Hematopoietic multipotent progenitor cell treated with erythropoietin and hydrocortisone succinate and interleukin-3 and kit ligand, for 17 days (in vitro differentiated cells): ENCODE measurements around the gene ZPLD1.

Source experiments
- DNase-seq: peaks from one replicate; pipeline ENCODE4 v3.0.0-alpha.2; 2015; ENCODE audit warnings: low spot score

Gene ZPLD1

GRCh38 chr3:102466001-102466400 is 31.2 kb downstream of the ZPLD1 start:
- DNase-seq, result no peak

DNA sequence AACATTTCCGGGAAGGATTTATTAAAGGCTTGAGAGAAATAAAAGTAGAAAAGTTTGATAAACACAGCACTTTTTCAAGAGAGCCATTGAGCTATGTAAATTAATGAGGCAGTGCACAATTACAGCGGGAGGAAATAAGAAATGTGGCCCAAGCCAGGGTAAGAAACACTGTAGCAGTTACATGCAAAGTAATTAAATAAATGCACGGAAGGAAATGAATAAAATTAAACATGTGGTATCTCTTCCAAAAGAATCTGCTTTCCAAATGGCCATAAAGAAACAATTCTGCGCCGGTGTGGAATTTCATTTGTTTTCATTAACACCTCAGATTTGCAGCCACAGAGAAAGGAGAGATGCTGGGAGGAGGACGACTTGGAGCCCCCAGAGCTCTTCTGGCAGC is 35.3 kb downstream of the ZPLD1 start:
- DNase-seq, result no peak

GRCh38 chr3:102471001-102471400 is 36.2 kb downstream of the ZPLD1 start:
- DNase-seq, result no peak

GRCh38 chr3:102471491-102471890 is 36.7 kb downstream of the ZPLD1 start:
- no peak for DNase-seq

- DNase-seq, result no peak
Observed at GRCh38 chr3:102473648-102474047, 38.8 kb downstream of the ZPLD1 start.

GRCh38 chr3:102474207-102474606 is 39.4 kb downstream of the ZPLD1 start:
- no peak for DNase-seq

DNA sequence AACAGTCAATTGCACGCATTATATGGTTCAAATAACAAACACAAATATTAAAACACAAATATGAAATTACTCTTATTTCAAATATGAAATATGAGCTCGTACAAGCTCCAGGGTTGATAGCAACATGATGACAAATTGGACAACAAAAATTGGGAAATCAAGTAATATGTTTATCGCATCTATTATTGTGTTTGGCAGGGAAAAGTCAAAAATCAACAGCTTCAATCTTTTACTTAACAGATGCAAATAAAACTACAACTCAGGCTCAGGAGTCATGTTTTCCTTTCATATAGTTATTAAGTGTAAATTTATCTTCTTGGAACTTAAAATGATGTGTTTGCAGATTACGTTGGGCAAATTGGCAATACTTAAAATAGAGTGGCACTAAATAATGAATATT is 41.4 kb downstream of the ZPLD1 start:
- DNase-seq, result no peak

- DNase-seq, result no peak
Observed at GRCh38 chr3:102478160-102478559, 43.3 kb downstream of the ZPLD1 start.

DNA sequence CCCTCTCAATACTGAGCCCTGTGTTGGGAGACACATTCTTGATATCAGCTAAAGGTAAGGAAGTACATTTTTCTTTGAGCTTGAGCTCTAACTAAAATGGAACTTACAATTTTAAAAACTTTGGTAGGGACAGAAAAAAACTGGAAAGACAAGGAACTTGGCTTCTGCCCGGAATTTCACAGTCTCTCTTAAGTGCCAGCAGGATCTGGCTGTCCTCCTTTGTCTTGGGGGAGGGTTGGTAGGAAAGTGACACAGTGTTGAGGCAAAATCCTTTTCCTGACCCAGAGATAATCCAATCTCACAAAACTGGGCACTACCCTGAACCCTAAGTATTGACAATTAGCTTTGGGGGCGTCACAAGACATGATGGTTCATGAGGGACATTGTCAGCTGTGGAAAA is 45.3 kb downstream of the ZPLD1 start:
- no peak for DNase-seq

- DNase-seq, result no peak
Observed at GRCh38 chr3:102481050-102481449, 46.2 kb downstream of the ZPLD1 start.

- DNase-seq, result no peak
Observed at GRCh38 chr3:102483556-102483955, 48.7 kb downstream of the ZPLD1 start.

DNA sequence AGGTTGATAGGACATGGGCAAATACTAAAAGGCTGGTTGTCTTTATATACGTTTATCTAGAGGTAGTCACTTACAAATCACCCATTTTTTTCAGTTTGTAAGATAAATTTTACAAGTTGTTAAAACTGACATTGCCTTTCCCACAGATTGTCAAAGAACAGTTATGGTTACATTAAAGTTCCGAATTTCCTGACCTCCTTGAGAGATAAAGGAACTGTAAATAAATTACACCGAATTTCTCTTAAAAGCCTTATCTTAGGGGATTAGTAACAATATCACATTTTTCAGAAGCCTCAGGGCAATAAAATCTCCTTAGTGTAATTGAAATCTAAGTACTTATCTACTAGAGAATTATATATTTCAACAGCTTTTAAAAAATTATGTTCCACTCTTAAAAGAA is 49.5 kb downstream of the ZPLD1 start:
- DNase-seq, result no peak

GRCh38 chr3:102485701-102486100 is 50.9 kb downstream of the ZPLD1 start:
- DNase-seq, result no peak

DNA sequence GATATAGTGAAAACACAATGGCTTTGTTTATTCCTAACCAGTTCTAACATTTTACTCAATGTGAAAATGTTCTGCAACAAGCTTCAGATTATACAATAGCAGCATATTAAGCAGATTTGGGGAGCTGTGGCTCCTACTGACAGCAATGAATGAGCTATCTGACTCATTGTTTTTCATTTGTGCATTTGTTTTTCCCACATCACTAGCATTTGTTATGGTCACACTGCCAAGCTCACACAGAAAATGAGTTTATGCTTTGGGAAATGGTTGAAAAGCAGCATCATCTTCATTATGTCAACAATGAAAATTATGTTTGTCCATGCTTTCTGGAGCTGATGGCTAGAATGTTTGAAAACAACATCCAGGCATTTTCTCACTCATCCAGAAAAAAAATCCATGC is 53.5 kb downstream of the ZPLD1 start:
- no peak for DNase-seq

DNA sequence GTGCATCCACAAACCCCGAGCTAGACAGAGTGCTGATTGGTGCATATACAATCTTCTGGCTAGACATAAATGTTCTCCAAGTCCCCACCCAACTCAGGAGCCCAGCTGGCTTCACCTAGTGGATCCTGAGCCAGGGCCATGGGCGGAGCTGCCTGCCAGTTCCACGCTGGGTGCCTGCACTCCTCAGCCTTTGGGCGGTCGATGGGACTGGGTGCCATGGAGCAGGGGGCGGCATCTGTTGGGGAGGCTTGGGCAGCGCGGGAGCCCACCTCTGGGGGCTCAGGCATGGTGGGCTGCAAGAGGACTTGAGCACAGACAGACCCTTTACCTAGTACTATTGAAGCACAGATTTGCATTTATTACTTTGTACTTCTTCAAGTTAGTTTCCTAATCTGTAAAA is 57.5 kb downstream of the ZPLD1 start:
- no peak for DNase-seq

DNA sequence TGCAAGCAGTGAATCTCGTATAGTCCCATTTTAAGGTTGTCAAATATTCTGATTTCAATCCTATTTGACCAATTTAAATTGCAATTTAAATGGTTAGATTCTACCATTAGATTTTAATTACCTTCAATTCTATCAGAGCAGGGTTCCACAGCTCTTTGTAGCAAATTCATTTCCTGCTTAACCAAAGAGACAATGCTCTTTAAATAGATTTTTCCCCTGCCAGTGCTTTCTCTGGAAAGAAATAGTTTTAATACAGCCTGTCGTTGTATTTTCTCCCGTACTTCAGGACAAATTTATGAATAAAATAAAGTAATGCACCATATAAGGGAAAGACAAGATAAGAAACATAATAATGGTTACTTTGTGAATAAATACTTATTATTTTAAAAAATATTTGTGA is 62.8 kb downstream of the ZPLD1 start:
- no peak for DNase-seq

DNA sequence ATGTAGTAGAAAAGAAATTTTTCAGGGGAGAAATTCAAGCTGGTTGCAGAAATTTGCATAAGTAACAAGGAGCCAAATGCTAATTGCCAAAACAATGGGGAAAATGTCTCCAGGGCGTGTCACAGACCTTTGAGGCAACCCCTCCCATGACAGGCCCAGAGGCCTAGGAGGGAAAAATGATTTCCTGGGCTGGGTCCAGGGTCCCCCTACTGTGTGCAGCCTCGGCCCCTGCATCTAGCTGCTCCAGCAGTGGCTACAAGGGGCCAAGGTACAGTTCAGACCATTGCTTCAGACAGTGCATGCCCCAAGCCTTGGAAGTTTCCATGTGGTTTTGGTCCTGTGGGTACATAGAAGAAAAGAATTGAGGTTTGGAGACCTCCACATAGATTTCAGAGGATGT is 70.7 kb downstream of the ZPLD1 start:
- no peak for DNase-seq

- DNase-seq, result no peak
Observed at GRCh38 chr3:102510663-102511062, 75.8 kb downstream of the ZPLD1 start.

GRCh38 chr3:102511168-102511567 is 76.4 kb downstream of the ZPLD1 start:
- DNase-seq, result no peak

GRCh38 chr3:102511639-102512038 is 76.8 kb downstream of the ZPLD1 start:
- DNase-seq, result no peak

GRCh38 chr3:102512734-102513504 is 78.1 kb downstream of the ZPLD1 start:
- no peak for DNase-seq

DNA sequence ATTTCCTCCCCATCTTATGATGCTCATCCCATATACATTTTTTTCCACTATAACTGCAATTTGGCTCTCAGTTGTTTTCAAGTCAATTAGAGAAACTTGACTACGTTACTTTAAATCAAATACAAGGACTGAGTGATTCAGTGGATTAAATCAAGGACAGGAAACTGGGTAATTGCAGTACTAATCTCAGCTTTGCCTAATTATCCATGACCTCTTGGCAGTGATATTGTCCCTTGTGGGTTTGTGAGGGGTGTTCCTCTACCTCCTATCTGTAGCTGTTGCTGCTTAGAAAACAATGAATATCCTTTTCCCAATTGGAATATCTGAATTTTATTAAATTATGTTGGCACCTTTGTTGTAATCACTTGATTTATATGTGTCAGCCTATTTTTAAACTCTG is 79.4 kb downstream of the ZPLD1 start:
- DNase-seq, result no peak

GRCh38 chr3:102521246-102521645 is 86.4 kb downstream of the ZPLD1 start:
- DNase-seq, result no peak

DNA sequence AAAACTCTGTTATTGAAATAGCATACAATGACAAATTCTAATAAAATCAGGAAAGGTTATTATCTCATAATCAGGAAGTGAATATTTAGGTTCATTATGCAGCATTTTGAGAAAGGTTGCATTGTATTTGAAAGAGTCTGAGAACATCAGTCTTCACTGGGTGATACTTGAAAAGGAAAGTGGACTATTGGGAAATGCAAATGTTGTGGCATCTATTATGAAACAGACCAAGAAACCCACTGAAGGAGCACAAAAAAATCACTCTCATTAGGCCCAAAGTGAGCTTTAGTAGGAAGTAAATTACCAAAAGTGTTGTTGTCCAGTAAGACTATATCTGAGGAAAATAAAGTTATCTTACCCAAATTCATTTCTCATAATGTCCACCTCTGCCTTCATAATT is 90.8 kb downstream of the ZPLD1 start:
- DNase-seq, result no peak

GRCh38 chr3:102526865-102527264 is 92.0 kb downstream of the ZPLD1 start:
- no peak for DNase-seq
